HG03280 (cell line): ENCODE results near the gene IL23A.
"Not testable (repeated sequence)": the region's sequence is repeated elsewhere in the genome, so short reads cannot be mapped to it uniquely, and the experiment has no call there.

Experiments used
- ATAC-seq: cut with Tn5 transposase; IDR thresholded peaks from one replicate; pipeline ENCODE4 v1.9.1; 2021; ENCODE audit warnings: mild to moderate bottlenecking, moderate library complexity; ENCODE audit not compliant: unreplicated experiment

The IL23A gene

DNA sequence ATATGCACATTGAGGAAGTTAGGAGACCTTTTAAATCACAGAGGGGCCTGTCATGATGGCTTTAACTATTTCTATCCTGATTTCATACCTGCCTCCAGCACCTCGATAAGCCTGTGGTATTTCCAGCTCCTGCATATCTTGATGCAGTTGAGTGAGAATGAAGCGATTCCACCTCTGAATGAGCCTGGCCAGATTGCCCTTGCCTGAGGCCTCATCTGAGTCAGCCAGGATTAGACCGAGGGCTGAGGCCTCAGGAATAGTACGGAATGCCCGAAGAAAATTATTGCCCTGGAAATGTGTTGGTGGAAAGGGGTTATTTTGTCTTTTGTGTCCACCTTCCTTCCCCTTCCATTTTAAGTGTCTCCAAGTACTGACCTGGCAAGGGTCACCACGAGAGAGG, 14.5 kb upstream of the IL23A start:
- no peak for ATAC-seq

GRCh38 chr12:56326126-56326525, 12.6 kb upstream of the IL23A start:
- ATAC-seq: no peak

- no peak for ATAC-seq
Measured at GRCh38 chr12:56326533-56326932, 12.2 kb upstream of the IL23A start.

DNA sequence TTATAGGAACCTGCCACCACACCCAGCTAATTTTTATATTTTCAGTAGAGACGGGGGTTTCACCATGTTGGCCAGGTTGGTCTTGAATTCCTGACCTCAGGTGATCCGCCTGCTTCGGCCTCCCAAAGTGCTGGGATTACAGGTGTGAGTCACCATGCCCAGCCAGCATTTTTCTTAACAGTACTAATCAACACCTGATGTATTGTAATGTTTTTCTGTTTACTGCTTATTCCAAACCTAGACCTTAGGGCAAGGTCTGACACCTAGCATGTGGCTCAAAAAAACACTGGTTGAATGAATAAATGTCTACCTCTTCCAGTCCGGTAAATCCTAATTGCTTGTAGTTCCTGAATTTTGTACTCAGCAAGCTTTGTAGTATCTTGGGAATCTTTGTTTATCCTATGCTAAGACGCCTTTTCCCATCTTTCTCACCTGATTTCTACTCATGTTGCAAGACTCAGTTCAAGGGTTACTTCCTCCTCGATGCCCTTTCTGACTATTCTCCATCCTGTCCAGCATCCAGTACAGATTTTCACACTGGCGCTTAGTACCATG, 7.7 kb upstream of the IL23A start:
- no peak for ATAC-seq

GRCh38 chr12:56332512-56333196, 6.0 kb upstream of the IL23A start:
- ATAC-seq: no peak

DNA sequence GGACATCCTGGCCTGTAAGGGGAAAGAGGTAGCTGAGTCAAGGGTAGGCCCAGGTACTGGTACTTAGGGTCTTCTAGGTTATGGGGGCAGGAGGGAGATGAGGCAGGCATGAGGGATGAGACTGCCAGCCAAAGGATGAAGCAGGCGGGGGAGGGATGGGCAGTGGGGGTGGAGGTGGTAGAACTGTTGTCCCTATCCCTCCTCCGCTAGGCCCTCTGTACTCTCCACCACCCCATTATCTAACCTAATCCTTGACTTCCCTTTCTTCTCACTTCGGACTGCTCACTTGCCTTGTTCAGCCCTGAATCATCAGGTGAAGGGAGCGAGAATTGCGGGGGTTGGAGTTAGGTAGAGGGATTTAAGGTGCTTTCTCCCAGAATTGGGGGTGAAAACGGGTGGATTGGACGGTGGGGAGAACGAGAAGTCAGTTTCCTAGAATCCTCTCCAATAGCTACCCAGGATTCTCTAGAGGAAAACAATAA, 5.4 kb upstream of the IL23A start:
- no peak for ATAC-seq

DNA sequence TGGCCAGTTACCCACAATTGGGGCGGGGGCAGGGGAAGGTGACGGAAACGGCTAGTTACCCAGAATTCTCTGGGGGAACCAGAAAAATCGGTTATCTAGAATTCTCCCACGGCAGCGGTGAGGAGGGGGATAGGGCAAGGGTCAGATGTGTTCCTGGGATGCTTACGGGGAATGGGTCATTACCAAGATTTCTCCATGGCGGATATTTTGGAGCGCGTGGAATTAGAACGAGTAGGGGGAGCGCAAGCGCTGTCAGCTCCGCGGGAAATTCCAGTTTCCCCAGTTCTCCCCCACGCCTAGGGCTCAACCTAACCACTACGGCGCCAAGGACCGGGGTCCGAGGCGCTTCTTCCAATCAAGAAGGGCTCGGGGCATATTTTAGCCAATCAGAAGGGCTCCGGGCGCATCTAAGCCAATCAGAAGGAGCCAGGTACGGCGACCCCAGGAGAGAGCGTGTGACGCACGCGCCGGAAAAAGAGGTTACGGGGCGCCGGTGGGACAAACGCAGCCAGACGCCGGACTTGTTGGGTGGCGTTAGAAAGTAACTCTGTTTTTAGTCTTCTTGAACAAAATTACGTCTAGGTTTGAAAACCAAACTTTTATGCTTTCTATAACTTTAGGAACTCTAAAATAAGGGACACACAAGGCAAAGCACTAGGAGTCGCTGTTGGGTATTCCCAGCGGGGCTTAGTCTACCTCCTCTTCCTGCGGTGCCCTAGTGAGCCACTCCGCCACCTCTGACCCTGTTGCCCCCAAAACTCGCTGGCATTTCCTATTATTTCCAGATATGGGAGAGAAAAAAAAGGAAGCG, 4.8 kb upstream of the IL23A start, which contains the start of gene PAN2:
TSS of gene PAN2 (minus strand) at position 322 of the 811 bp plus-strand sequence. CDS start 906 bp downstream, outside the sequence.
- ATAC-seq: peak; percentile 94

DNA sequence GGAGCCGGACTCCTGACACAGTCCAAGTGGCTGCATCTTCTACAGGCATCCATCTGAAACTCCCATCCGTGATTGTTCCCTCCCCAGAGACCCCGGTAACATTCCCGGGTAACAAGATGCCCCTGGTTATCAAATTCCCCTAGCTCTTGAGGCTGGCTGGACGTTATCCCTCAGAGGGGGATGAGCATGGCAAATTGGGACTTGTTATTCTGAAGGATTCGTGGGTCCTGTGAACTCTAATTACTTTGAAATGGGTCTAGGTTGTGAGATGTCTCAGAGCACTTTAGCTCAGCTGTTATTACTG, 4.2 kb upstream of the IL23A start:
- ATAC-seq: no peak

DNA sequence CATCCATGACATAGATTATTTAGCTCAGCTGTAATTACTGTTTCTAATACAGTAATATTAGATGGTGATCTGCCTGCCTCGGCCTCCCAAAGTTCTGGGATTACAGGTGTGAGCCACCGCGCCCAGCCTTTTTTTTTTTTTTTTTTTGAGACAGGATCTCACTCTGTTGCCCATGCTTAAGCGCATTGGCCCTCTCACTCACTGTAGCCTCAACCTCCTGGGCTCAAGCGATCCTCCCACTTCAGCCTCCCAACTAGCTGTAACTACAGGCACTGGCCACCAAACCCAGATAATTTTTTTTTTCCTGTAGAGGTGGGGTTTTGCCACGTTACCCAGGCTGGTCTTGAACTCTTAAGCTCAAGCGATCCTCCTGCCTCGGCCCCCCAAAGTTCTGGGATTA, 3.2 kb upstream of the IL23A start:
- not testable (repeated sequence) for ATAC-seq

GRCh38 chr12:56336361-56337167, 2.1 kb upstream of the IL23A start:
- ATAC-seq: no peak

DNA sequence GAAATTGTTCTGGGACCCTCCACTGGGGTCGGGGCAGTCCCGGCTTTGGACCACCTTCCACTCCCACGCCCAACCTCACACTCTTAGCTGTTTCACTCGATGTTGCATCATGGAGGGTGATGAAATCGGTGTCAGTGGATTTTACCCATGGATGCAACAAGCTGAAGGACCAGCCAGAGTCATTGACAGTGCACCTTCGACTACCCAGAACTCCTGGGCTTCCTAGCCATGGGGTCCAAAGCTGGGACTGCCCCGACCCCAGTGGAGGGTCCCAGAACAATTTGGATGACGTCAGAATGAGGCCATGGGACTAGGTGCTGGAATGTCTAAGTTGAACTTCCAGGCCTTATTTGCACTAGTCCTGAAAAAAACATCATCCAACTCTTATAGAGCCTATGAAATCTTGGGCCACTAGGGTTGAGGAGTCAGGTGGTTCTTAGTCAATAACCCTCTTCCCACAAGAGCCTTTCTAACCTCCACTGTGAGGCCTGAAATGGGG, 882 bp upstream of the IL23A start:
- no peak for ATAC-seq

DNA sequence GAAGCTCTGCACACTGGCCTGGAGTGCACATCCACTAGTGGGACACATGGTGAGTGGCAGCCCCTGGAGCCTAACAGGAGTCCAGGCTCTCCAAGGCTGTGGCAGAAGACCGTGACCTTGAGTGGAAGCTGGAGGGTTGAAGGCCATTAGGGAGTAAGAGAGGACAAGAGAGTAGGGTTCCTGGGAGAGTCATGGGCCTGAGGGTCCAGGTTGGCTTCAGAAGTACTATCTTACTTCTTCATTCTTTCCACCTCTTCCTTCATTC, 406 bp downstream of the IL23A start:
- no peak for ATAC-seq

- no peak for ATAC-seq
Measured at GRCh38 chr12:56341616-56342015, 2.9 kb downstream of the IL23A start.

GRCh38 chr12:56342290-56342689, 3.6 kb downstream of the IL23A start:
- not testable (repeated sequence) for ATAC-seq

DNA sequence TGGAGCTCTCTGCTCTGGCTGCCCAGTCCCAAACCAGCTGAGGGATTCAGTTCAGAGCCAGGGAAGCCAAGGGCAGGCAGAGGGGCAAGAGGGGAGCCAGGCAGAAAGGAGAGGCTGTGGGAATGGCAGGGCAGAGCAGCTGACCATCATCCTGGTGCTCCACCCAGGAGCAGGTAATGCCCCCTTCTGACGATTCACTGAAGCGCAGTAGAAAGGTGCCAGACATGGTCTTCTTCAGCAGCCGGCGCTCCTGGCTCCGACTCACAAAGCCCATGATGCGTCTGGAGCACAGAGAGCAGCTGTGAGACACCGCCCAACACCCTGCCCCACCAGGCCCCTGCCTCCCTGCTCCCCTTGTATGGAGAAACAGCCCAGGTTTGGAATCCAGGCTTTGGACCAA, 8.0 kb downstream of the IL23A start:
- ATAC-seq: no peak

GRCh38 chr12:56347255-56347654, 8.6 kb downstream of the IL23A start:
- ATAC-seq: not testable (repeated sequence)

DNA sequence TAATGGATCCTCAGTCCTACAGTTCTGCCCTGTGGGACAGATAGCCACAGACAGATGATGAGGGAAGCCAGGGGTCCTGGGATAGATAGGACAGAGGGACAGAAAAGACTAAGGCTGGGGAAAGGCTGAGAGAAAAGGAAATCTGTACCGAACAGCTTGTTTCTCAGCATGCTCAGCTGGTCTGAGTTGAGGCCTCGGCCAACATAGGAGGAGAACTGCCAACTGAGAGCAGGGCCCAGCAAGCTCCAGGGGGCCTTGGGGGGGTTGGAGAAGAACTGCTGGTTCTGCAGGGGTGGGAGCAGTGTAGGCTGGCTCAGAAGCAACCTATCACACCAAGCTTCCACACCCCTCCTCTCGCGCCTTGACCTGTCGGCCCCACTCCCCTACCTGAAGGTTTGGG, 10.1 kb downstream of the IL23A start:
- ATAC-seq: no peak

GRCh38 chr12:56350662-56351061, 12.0 kb downstream of the IL23A start:
- ATAC-seq: no peak

GRCh38 chr12:56351325-56351724, 12.6 kb downstream of the IL23A start:
- ATAC-seq: no peak

- no peak for ATAC-seq
Measured at GRCh38 chr12:56358836-56359532, 20.3 kb downstream of the IL23A start.
